GM18498 (cell line): Measurements from ENCODE around the gene SLC25A19.

Experiments used
- ATAC-seq: cut with Tn5 transposase; IDR thresholded peaks from one replicate; pipeline ENCODE4 v1.9.1; 2021; ENCODE audit warnings: mild to moderate bottlenecking, moderate library complexity; ENCODE audit not compliant: unreplicated experiment

SLC25A19 gene

DNA sequence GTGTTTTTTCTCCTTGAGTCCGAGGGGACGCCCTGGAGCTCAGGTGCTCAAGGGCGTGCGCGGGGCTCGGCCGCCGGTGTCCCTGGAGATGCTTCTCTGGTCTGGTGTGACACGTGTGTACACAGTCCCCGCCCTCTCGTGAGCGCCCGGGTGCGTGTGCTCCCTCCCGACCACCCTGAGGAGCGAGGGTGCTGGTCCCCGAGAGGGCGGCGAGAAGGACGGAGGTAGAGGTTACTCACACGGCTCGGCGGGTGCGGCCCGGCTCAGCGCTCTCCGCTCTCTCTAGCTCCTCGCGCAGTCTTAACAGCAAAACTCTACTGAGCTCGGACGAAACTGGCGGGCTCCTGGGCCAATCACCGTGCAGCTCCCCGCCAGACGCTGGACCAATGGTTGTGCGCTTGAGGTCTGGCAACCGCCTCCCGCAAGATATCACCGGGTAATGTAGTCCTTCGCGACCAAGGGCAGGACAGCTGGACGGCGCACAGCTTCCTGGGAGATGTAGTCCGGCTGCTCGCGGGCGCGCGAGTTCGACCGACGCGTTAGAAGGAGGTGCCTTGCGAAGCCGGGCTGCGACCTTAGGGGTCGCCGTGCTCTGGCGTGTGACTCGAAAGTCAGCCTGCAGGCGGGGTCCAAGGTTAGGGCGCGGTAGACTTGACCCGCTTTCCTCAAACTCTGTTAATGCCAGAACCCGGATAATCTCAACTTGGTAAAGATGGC lies at the start of gene SLC25A19:
SLC25A19 (minus strand) TSS at position 319 of the 717 bp plus-strand sequence. CDS start 2,669 bp downstream, outside the sequence.
- ATAC-seq: peak; percentile 89

DNA sequence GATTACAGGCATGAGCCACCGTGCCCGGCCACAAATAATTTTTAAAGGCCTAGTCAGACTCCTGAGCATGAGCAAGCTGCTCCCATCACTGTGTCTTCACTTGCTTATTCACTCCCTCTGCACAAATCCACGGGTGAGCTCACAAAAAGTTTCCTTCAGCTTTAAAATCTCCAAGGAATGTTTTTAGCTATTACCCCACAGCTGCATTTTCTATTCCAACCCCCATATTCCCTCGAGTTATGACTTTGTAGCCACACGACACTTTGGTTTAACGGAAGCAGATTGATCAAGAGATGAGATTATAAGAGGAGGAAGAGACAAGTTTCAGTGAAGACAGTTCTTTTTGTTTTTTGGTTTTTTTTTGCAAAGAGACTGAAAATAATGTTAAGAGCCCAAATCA lies 49.1 kb upstream of the SLC25A19 start:
- no peak for ATAC-seq

DNA sequence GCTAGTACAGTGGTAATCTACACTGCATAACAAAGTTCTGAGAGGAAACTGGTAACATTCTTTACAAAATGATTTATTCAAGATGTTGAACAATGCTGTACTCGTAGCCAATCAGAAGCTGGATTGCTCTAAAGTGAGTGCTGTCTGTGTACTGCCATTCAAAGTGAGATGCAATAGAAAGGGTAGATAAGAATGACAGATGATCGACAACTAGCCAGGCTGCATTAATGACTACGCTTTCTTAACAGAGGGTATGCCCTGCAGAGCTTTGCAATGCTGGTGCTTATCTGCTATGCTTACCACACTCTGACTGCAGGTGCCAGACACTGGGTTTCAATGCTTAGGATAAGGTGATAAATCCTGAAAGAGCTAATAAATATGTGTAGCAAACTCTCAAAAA lies 46.1 kb upstream of the SLC25A19 start:
- no peak for ATAC-seq

DNA sequence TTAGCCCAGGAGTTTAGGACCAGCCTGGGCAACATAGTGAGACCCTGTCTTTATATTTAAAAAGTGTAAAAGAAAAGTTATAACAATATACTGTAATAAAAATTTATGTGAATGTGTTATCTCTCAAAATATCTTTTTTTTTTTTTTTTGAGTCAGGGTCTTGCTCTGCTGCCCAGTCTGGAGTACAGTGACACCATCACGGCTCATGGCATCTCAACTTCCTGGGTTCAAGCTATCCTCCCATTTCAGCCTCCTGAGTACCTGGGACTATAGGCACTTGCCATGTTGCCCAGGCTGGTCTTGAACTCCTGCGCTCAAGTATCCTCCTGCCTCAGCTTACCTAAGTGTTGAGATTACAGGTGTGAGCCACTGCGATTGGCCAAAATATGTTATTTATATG lies 45.5 kb upstream of the SLC25A19 start:
- no peak for ATAC-seq

DNA sequence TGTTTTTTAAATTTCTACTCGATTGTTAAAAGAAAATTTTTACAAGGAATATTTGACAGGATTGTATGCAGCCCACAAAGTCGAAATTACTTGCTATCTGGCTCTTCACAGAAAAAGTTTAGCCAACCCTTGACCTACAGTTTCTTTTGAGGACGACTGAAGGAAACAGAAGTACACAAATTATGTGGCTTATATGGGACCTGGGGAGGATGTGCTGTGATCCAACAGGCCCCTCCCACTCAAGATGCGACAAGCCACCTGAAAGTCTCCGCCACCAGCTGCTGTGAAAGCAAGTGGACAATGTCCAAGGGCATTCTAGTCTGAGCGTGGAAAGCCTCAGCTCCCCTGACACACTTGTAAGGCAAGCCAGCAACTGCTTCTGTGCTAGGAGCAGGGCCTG lies 42.4 kb upstream of the SLC25A19 start:
- ATAC-seq: no peak

DNA sequence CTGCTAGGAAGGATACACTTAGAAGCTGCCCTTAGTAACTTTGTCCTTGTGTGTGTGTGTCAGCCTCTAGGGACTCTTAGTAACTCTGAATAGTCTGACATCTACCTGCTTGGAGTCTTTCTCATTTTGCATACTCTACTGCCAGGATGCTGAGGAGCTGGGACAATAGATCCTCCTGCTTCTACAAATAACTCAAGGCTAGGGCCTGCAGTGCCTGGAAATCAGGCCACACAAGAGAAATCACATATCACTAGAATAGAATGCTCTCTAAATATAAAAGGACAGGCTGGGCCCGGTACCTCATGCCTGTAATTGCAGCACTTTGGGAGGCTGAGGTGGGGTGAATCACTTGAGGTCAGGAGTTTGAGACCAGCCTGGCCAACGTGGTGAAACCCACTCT lies 38.5 kb upstream of the SLC25A19 start:
- ATAC-seq: no peak

DNA sequence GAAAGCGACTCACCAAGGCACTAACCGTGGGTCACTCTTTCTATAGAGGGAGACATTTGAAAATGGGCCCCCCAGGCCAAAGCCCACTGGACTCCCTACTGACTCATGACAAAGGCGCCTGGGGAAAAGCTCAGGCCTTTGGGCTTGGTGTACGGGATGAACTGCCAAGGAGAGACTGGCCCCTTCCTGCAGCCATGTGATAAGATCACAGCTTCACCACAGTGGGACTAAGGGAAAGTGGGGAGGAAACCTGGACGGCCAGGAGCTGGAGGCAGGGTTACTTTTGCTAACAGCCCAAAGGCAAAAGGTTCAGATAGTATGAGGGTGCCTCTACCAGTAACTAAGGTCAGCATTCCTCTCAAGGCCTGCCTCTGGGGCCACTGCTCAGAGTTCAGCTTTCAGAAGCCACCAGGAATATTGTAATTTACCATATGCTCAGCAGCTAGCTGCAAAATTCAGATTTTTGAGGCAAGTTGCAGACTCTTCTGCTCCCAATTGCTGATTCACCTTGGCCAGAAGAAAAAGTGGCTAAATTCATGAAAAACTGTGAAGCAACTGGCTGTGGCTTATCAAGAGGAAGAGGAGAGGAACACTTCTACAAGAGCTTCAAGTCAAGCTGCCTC lies 37.1 kb upstream of the SLC25A19 start:
- no peak for ATAC-seq

DNA sequence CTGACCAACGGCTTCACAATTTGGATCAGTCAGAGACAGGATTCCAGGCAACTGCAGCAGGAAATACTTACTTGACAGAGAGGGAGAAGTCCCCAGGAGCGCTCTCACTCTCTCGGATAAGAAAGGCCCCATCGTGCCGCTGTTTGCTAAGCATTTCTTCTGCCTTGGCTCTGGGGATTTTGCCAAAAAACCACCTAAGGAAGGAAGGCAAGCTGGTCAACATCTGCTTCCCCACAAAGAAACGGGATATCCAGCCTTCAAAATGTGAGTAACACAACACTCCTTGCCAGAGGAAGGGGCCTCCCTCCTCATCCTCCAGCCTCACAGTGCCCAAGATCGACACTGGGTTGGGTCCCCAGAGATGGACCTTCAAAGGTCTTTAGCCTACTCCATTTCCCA lies 36.6 kb upstream of the SLC25A19 start:
- ATAC-seq: no peak

DNA sequence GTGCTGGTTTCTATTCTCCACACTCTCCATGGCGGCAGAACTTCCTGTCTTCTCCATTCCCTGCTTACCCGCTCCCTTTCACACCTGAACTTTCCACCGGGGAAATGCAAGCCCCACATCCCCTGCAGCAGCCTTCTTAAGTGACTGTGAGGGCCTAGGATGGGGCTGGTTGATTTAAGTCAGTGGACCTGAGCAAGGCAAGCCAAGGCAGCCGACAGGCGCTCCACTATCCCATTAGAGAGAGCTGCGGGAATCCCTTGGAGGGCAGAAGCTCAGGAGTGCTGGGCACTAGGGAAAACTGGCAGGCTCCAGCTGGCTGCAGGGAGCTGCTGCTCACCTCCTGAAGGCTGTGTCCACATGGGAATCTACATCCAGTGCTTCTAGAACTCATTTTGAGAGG lies 36.1 kb upstream of the SLC25A19 start:
- ATAC-seq: no peak

DNA sequence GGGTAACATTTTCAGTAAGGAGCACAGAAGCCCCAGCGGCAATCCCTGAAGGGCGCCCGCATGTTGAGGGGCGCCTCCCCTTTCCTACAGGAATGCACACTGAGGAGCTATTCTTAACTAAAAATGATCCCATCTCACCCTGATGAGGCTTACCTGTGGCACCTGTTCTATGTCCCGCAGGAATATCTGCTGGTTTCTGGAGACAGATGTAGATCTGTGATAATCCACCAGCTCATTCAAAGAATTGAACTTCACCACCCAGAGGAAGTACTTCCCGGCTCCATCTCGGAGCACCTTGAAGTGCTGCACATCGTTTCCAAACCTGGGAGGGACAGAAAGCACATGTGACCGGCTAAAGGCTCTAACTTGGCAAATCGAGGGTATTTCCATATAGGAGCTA lies 32.3 kb upstream of the SLC25A19 start:
- ATAC-seq: no peak

DNA sequence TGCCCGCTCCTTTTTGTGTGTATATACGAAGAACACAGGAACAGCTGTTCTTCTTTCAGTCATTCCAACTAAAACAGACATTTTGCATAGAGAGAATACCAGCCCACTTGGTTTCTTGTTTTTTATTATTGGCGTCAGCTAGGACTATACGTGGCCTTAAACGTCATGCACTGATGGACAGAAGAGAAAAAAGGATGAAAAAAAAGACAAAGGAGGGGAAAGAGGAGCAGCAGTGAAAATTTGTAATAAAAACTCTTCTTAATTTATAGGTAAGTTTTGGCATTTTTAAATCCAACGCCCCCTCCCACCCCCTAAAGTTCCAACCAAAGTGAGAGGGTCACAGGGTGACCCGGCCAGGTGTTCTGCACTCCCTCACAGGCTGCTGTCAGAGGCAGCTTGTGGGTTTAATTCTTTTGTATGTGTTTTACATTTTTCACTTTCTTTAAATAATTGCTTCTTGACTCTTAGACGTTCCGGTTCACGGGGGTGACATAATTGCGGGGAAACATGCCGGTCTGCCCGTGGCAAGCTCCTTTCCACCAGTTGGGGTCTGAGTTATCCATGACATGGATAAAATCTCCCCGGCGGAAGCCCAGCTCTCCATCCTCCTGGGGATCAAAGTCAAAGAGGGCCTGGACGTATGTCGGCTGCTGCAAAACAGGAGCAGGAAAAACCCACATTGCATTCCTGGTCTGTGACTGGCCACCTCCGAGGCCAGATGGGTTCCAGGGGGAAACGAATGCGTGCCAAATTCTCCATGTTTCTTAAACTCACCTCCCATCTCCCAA lies 30.9 kb upstream of the SLC25A19 start:
- ATAC-seq: peak; percentile 59

DNA sequence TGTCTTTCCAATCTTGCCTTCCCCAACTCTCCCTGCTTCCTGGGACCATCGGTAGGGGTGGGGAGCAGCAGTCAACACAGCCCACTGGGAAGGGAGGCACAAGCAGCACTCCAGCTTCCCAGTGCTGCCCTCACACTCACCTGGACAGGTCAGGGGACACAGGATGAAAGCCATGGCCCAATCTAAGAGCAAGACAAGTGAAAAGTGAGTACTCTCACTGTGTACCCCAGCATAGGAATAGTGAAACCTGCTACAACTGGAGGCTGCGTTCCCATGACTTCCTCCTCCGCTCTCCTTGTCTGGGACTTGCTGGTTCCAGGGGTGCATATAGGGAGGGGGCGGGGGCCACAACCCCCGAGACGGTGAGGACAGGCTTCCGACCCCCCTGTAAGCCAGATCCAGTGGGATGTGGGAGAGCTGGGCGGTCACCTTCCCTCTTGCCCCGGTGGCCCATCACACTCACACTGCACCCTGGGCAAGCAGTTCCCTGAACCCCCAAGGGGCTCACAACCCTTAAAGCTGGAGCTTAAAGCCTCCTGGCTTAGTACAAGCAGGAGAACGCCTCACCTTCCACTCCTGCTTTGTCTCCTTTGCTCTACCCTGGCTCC lies 29.5 kb upstream of the SLC25A19 start:
- no peak for ATAC-seq

DNA sequence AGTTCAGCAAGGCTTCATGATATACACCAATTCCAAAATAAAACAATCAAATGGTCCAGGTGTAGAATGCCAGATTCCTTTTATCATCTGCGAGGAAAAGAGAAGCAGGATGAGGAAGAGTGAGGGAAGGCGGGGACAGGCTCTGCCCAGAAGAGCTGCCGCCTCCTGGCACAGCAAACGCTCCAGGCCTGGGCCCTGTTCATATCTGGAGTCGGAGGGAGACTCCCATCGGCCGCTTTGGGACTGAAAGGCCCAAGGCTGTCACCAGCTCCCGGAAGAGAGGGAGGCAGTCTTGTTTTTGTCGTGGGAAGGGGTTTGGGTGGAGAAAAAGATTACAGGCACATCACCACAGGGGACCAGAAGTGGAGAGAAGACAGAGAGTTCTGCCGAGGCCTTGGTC lies 29.0 kb upstream of the SLC25A19 start:
- ATAC-seq: no peak

DNA sequence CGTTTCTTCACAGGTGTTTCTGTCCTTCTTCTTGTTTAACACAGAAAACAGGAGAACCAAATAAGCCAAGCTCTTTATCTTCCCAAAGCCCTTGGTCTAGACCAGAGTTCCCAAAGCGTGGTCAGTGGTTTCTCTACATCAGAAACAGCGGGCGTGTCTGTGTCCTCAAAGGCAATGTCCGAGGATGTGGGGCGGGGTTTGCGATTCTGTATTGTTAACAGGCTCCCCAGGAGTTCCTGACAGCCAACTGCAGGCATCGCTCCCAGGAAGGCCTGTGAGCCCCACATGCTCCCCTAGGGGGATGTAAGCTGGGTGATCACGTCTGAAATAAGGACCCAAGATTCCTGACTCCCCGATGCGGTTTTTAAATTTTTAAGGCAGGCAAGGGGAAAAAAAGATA lies 28.4 kb upstream of the SLC25A19 start:
- no peak for ATAC-seq

DNA sequence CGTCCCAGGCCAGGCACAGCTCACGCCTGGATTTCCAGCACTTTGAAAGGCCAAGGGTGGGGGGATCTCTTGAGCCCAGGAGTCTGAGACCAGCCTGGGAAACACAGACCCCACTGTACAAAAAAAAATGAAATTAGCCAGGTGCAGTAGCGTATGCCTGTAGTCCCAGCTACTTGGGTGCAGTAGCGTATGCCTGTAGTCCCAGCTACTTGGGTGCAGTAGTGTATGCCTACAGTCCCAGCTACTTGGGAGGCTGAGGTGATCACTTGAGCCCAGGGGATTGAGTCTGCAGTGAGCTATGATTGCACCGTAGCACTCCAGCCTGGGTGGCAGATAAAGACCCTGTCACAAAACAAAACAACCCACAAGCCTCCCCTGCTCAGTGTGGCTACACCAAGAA lies 27.0 kb upstream of the SLC25A19 start:
- no peak for ATAC-seq

DNA sequence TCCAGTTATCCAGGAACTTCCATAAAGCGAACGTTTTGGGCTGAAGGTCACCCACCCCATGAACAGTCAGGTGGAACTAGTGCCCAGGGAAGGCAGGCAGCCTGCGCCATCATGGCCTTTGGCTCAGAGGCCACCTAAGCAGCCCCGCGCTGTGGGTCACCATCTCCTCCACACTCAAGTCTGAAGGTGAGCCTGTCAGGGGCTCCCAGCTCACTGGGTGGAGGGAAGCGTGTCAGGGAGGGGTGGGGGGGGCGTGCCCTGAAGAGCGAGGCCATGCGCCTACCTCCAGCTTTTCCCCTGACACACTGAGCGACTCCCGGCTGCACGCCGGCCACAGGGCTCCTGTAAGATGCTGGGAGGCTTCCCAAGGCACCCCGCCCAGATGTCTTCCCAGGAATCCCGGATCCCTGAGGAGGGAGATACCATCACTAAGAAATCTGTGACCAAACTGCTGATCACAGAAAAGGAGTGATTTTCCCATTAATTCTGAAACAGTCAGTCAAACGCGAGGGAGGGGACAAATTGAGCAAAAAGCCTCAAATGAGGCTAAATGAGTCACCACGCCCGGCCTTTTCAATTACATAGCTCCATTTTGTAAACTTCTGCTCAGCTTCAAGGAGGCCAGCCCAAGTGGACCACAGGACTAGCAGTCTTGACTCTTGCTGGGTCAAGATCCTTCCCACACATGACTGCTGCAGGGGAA lies 26.5 kb upstream of the SLC25A19 start:
- ATAC-seq: no peak

DNA sequence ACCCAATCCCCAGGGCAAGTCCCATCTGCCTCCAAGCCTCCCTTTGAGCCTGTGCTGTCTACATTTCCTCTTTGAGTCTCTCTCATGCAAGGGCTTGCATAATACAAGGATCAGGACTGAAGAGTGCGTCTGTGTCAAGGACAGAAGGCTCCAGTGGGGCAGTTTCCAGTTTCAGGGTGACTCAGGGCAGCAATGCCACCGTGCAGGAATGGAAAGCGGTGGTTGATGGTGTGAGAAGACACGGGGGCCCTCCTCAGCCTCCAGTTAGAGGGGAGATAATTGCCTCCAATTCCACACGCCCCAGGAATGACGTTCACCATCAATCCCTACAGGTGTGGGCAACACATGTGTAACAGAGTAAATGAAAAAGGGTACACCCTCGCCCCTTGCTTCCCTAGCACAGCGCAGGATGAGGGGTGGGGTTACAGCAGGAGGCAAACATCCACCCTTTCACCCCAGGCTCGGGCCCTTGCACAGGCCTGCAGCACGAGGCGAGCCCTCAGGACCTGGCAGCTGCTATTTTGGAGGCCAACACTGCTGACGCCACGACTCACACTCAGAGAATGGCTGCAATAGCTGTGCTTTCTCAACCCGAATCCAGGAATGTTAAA lies 24.8 kb upstream of the SLC25A19 start:
- peak; percentile 53 for ATAC-seq

DNA sequence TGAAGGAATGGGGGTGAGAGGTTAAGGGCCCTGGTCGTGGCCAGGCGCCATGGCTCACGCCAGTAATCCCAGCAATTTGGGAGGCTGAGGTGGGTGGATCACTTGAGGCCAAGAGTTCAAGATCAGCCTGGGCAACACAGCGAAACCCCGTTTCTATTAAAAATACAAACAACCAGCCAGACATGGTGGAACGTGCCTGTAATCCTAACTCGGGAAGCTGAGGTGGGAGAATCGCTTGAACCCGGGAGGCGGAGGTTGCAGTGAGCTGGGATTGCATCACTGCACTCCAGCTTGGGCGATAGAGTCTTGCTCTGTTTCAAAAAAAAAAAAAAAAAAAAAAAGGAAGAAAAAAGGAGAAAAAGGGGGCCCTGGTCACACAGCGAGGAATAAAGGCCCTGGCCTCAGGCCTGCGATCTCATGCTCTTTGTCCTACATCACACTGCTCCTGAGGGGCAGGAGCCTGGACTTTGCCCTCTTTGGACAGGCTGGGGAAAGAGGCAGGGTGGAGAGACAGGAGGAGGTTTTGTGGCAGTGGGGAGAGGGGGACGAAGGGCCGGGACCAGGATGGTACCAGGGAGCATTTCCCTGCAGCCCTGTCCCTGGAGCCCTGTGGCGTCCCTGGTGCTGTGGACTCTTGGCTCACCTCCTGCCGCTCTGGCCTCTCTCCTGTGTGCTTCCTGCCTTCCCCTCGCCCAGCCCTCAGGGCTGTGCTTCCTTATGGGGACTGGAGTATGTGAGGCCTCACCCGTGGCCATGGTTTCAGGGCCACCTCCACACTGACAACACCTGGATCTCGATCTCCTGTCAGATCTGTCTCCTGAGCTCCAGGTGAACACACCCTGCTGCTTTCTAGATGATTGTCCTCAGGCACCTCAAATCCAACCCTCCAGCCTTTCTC lies 19.7 kb upstream of the SLC25A19 start:
- ATAC-seq: no peak

DNA sequence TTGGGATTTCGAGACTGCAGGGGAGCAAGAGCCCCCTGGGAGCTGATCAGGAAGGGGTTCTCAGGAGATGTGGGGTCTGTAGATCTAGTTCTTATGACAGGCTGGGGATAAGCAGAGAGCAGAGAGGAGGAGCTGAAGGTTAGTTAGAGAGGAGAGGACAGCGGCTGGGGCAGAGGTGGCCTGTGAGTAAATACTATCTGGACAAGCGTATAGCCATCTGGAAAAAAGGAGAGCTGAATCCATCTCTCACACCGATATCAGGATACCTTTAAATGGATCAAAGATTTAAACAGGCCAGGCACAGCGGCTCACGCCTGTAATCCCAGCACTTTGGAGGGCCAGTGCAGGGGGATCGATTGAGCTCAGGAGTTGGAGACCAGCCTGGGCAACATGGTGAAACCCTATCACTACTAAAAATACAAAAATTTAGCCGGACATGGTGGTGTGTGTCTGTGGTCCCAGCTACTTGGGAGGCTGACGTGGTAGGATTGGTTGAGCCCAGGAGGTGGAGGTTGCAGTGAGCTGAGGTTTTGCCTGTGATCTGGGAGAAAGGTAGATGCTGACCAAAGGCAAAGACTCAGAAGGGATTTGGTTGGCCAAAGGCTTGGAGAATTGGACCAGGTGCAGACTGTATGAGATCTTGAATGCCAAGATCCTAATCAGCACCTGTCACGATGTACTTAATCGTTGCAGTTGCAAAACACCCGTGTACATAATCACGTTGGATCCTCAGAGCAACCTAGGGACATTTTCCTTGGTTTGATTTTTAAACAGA lies 18.9 kb upstream of the SLC25A19 start:
- ATAC-seq: no peak
